Measurements from ENCODE around the gene KRT33B. TPM values are rescaled to one million over a fixed set of nuclear protein-coding genes. Genes with fewer than 3 reads are reported as not detected.
A peak's percentile ranks its signal among the peaks of the same experiment; 100 is the strongest.
"Not testable (repeated sequence)": the region's sequence is repeated elsewhere in the genome, so short reads cannot be mapped to it uniquely, and the experiment has no call there.

KRT33B gene
- total RNA-seq, 1 donor from 2014 or later = 0.29 TPM

DNA sequence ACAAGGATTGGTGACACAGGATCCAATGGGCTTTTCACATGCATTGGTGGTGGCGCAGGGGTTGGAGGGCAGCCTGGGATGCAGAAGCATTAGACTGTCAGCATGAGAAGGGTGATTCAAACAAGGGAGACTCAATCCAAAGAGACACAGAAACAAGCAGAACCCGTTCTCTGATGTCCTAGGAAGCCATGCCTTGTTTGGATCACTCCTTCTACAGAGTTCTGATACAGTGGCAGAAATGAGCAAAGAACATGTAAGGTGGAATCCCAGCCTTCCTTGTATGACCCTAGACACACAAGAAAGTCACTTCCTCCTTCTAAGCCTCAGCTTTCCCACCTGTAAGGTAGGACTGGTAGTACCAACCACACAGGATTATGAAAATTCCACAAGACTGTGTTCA is 5.7 kb downstream of the KRT33B start:
- no peak for DNase-seq (ENCODE audit: low read depth)
- H3K4me3 ChIP-seq (ENCODE audit: low read depth, low read length) = no peak overlapping the region
- TF ChIP-seq, protein P1, sequence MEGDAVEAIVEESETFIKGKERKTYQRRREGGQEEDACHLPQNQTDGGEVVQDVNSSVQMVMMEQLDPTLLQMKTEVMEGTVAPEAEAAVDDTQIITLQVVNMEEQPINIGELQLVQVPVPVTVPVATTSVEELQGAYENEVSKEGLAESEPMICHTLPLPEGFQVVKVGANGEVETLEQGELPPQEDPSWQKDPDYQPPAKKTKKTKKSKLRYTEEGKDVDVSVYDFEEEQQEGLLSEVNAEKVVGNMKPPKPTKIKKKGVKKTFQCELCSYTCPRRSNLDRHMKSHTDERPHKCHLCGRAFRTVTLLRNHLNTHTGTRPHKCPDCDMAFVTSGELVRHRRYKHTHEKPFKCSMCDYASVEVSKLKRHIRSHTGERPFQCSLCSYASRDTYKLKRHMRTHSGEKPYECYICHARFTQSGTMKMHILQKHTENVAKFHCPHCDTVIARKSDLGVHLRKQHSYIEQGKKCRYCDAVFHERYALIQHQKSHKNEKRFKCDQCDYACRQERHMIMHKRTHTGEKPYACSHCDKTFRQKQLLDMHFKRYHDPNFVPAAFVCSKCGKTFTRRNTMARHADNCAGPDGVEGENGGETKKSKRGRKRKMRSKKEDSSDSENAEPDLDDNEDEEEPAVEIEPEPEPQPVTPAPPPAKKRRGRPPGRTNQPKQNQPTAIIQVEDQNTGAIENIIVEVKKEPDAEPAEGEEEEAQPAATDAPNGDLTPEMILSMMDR (conservative IDR thresholded peaks at IDR 0.05; ENCODE audit: low read depth, low read length) = no peak

DNA sequence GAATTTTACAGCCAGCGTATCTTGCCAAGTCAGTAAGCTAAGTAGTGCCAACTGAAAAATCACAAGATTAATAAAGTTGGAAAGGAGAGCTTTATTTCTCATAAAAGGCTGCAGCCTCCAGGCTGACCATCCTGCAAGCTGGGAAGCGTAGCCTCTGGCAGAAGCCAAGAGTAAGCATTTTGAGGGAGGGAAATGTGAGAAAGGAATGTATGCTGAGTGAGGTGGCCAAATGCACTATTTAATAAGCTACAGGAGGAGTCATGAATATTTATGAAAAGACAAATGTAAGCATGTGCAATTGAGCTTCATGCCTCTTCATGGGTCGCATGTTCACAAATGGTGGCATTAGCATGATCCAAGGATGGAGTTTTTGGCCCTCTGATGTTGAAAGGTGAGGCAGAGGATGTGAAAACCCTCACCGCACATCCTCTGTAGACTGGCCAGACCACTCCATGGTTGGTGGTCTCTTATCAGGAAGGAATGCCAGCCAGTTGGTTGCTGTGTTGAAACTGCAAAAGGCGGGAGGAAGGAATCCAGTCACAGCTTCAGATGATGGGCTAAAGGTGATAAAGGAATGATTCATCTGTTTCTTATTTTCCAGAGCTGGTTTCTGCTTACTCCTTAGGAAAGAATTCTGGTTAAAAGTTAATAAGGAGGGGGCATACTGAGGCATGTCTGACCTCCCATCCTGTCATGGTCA is 9.2 kb downstream of the KRT33B start:
- TF ChIP-seq, protein P1 (conservative IDR thresholded peaks at IDR 0.05; ENCODE audit: low read depth, low read length) = no peak
- peak; percentile 80 for DNase-seq (ENCODE audit: low read depth)
- no peak overlapping the region for H3K4me3 ChIP-seq (ENCODE audit: low read depth, low read length)

DNA sequence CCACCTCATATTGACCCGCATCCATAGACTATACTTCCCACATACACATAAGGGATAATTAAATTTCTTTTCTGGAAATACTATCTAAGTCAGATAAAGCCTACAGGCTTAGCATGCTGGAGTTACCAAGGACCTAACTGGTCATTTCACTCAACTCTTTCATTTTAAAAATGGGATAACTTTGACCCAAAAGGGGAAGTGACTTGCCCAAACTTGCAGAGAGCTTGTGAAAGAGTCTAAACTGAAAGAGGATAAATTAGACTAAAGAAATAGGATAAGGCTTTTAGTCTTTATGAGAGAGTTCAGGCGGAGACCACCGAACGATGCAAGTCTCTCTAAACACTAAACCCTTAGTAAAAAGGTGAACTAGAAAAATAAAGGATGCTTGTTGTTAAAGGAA is 15.1 kb downstream of the KRT33B start:
- DNase-seq (ENCODE audit: low read depth) = no peak
- no peak overlapping the region for H3K4me3 ChIP-seq (ENCODE audit: low read depth, low read length)
- TF ChIP-seq, protein P1 (conservative IDR thresholded peaks at IDR 0.05; ENCODE audit: low read depth, low read length) = no peak

DNA sequence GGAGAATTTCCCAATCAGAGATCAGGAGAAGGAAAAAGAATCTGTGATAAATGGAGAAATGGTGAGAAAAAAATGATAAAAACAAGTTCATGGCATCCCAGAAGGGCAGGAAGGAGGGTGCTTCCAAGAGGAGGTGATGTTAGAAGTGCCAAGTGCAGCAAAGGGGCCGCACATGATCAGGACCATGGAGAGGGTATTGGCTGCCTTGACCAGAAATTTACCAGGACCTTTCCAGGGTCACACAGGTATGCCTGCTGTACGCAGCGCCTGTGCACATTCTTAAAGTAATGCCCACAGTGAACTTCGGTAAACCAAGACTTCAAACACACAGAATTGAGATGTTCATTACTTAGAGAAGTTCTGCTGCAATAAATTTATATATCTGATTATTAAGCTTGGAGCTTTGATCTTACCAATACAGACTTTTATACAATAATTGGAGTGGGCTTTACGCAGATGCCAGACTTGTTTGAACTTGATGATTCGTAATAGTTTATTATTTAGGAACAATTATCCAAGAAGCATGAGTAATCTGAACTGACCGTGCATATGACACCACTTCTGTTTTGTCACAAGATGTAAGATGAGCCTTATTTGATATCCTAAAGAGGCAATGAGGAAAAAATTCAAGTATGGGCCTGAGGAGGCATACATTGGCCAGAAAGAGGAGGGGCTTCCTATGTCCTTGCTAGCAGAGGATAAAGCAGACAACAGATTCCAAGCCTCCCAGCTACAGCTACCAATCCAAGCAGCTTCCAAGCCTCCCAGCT is 16.8 kb downstream of the KRT33B start:
- H3K4me3 ChIP-seq (ENCODE audit: low read depth, low read length) = no peak overlapping the region
- TF ChIP-seq, protein P1 (conservative IDR thresholded peaks at IDR 0.05; ENCODE audit: low read depth, low read length) = no peak
- no peak for DNase-seq (ENCODE audit: low read depth)

DNA sequence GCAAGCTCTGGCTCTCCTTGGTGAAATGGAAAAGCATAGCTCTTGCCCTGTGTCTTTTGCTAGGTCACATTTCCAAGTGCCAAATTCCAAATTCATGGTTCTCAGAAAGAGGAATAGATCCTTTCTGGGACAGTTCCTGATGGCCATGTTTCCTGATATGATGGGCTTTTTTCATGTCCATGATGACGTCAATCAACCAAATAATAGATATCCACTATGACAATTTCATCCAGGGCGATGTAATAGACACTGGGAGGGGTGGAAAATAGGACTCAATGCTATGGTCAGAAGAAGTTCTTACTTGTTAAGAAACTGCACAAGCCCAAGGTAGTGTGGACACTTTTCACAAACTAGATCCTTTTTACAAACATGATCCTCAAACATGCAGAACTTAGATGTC is 18.4 kb downstream of the KRT33B start:
- H3K4me3 ChIP-seq (ENCODE audit: low read depth, low read length) = no peak overlapping the region
- TF ChIP-seq, protein P1 (conservative IDR thresholded peaks at IDR 0.05; ENCODE audit: low read depth, low read length) = no peak
- no peak for DNase-seq (ENCODE audit: low read depth)

DNA sequence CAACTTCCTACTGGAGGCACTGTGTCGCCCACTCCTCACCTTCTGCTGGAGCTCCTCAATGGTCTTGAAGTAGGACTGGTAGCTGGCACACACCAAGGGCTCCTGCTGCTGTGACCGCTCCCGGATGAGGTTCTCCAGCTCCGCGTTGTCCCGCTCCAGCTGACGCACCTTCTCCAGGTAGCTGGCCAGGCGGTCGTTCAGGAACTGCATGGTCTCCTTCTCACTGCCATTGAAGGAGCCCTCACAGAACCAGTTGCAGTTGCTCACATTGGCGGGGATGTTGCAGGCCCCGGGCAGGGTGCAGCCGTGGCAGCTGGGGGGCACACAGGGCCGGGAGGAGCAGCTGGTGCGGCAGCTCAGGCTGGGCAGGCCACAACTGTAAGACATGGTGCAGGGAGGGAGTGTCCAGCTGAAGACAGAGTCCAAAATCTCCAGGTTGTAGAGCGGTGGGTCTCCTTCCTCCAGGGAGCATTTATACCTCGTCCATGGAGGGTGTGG is 19.2 kb downstream of the KRT33B start, which contains the start of gene KRT33A:
Gene KRT33A, minus strand, starts transcription at position 448 of the 498 bp plus-strand sequence. Its CDS starts 61 bp downstream, at position 387.
- DNase-seq (ENCODE audit: low read depth); H3K4me3 ChIP-seq (ENCODE audit: low read depth, low read length): not testable (repeated sequence)

All from epithelial cell of proximal tubule (primary cell).